Bone marrow (tissue), 2 donors: ENCODE data around the gene NID1.
A peak's percentile ranks its signal among the peaks of the same experiment; 100 is the strongest.

Experiments used
- DNase-seq, 2 donors: peaks; one replicate each; lab custom pipeline; 2025; lab: John Stamatoyannopoulos, UW

The NID1 gene, protein sequence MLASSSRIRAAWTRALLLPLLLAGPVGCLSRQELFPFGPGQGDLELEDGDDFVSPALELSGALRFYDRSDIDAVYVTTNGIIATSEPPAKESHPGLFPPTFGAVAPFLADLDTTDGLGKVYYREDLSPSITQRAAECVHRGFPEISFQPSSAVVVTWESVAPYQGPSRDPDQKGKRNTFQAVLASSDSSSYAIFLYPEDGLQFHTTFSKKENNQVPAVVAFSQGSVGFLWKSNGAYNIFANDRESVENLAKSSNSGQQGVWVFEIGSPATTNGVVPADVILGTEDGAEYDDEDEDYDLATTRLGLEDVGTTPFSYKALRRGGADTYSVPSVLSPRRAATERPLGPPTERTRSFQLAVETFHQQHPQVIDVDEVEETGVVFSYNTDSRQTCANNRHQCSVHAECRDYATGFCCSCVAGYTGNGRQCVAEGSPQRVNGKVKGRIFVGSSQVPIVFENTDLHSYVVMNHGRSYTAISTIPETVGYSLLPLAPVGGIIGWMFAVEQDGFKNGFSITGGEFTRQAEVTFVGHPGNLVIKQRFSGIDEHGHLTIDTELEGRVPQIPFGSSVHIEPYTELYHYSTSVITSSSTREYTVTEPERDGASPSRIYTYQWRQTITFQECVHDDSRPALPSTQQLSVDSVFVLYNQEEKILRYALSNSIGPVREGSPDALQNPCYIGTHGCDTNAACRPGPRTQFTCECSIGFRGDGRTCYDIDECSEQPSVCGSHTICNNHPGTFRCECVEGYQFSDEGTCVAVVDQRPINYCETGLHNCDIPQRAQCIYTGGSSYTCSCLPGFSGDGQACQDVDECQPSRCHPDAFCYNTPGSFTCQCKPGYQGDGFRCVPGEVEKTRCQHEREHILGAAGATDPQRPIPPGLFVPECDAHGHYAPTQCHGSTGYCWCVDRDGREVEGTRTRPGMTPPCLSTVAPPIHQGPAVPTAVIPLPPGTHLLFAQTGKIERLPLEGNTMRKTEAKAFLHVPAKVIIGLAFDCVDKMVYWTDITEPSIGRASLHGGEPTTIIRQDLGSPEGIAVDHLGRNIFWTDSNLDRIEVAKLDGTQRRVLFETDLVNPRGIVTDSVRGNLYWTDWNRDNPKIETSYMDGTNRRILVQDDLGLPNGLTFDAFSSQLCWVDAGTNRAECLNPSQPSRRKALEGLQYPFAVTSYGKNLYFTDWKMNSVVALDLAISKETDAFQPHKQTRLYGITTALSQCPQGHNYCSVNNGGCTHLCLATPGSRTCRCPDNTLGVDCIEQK

DNA sequence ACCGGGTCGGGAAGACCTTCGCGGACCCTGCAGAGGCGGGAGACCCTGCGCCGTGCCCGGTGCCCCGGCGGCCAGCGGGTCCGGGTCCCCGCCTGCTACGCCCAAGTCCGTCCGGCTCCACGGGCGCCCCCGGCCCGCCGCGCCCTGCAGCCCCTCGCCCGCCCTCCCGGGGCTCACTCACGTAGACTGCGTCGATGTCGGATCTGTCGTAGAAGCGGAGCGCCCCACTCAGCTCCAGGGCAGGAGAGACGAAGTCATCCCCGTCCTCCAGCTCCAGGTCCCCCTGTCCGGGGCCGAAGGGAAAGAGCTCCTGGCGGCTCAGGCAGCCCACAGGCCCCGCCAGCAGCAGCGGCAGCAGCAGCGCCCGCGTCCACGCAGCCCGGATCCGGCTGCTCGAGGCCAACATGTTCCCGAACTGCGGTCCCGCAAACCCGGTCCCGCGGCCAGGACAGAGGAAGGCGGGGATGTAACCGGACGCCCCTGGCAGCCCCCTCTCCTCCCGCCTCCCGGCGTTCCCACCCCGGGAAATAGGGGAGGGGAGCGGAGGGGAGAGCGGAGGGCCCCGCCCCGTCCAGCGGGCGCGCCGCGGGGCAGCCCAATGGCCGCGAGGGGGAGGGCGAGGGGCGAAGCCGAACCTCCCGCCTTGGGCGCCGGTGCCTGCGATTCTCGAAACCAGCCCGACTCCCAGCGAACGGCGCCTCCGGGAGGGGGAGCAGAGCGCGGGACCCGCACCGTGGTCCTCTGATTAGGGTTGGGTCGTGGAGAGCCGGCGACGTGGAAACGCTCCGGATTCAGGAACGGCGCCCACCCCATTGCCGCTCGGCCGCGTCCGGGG lies at the start of gene NID1:
Gene NID1 (minus strand): TSS at position 417 of the 835 bp plus-strand sequence. CDS start 11 bp downstream, at position 406.
- peak in 1 of 2 donors; percentile 42 for DNase-seq

DNA sequence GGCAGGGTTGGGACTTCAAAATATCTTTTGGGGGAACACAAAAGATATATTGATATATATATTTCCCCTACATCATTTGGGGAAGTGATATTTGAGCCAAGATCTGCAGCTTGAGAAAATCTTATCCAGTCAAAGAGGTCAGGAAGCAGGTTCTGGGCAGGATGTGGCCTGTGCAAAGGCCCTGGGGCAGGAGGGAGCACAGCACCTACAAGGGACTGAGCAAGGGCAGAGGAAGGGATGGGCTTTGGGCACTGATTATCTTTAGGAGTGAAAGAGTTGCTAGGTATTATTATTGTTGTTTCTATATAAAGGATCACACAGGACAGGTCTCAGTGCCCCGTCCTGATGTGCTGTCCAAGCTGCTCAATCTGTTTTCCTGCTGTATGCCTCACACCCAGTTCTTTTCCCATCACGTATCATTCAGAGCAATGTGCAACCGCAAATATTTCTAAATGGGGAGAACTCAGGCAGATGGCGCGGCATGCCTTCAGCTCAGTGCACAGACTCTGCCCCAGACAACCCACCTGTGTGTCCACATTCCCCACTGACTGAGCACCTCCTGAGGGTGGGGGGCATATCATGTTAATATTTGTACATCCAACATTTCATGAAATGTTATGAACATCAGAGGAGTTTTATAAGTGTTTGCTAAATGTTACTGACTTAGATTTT lies 49.3 kb upstream of the NID1 start:
- DNase-seq, result no peak

DNA sequence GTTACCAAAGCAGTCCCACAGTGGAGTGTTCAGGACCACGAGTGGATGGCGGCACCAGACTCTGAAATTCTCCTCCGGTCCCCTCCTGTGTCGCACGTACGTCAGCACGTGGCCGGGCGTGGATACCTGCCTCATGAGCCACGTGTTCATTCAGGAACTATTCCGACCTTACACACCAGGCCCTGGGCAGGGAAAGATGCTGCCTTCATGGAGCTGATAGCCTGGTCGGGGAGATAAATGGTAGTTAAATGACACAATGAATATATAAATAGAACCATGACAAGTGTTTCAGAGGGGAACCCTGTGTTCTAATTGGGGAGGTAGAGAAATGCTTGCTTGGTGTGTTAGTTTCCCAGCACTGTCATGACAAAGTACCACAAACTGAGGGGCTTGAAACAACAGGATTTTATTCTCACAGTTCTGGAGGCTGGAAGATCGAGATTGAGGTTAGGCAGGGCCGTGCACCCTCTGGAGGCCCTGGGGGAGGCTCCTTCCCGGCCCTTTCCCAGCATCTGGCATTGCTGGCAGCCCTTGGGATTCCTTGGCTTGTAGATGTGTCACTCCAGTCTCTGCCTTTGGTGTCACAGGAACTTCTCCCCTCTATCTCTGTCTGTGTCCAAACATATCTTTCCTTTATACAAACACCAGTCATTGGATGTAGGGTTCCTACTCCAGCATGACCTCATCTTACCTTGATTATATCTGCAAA lies 48.6 kb upstream of the NID1 start:
- DNase-seq, result no peak

DNA sequence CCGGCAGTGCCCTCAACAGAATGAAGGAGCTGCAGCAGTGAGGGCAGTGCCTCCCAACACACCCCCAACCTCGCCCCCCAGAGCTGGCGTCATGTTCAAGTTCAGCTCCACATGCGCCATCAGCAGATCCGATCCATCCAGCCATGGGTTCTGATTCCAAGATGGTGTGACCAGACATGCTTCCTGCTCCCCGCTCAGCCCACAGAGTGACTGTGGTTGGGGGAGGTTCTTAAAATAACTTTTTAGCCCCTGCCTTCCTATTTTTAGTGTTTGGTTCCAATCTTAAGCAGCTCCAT lies 47.4 kb upstream of the NID1 start:
- no peak for DNase-seq

DNA sequence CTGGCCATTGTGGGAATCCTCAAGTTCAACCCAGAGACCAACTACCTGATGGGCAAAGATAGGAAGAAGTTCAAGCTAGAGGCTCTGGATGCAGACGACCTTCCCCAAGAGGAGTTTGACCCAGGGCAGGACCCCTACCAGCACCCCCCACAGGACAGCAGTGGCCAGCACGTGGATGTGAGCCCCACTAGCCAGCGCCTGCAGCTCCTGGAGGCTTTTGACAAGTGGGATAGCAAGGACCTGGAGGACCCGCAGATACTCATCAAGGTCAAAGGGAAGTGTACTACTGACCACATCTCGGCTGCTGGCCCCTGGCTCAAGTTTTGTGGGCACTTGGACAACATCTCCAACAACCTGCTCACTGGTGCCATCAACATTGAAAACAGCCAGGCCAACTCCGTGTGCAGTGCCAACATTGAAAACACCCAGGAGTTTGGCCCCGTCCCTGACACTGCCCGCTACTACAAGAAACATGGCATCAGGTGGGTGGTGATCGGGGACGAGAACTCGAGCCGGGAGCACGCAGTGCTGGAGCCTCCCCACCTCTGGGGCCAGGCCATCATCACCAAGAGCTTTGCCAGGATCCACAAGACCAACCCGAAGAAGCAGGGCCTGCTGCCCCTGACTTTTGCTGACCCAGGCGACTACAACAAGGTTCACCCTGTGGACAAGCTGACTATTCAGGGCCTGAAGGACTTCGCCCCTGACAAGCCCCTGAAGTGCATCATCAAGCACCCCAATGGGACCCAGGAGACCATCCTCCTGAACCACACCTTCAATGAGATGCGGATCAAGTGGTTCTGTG lies 46.8 kb upstream of the NID1 start:
- no peak for DNase-seq

DNA sequence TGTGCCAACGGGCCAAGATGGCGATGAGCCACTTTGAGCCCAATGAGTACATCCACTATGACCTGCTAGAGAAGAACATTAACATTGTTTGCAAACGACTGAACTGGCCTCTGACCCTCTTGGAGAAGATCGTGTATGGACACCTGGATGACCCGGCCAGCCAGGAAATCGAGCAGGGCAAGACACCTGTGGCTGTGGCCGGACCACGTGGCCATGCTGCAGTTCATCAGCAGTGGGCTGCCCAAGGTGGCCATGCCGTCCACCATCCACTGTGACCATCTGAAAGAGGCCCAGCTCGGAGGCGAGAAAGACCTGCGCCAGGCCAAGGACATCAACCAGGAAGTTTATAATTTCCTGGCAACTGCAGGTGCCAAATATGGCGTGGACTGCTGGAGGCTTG lies 45.2 kb upstream of the NID1 start:
- no peak for DNase-seq

DNA sequence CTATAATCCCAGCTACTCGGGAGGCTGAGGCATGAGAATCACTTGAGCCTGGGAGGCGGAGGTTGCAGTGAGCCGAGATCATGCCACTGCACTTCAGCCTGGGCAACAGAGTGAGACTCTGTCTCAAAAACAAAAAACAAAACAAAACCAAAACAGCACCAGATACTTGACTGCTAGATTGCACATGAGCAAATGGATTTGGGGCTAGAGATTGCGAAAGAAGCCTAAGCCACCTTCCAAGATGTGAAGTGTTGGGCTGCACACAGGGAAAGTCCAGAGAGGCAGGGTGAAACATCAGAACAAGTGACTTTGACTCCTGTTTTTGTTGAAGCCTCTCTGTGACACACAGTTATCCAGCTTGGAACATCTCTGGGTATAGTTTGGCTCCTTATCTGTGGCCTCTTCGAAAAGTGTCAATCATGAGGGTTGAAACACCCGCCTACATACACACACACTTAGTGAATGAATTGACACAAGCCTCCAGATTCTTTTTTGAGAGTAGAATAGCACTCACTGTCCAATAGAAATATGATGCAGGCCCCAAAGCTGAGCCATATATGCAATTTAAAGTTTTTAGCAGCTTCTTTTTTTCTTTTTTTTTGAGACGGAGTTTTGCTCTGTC lies 43.2 kb upstream of the NID1 start:
- DNase-seq, result no peak

DNA sequence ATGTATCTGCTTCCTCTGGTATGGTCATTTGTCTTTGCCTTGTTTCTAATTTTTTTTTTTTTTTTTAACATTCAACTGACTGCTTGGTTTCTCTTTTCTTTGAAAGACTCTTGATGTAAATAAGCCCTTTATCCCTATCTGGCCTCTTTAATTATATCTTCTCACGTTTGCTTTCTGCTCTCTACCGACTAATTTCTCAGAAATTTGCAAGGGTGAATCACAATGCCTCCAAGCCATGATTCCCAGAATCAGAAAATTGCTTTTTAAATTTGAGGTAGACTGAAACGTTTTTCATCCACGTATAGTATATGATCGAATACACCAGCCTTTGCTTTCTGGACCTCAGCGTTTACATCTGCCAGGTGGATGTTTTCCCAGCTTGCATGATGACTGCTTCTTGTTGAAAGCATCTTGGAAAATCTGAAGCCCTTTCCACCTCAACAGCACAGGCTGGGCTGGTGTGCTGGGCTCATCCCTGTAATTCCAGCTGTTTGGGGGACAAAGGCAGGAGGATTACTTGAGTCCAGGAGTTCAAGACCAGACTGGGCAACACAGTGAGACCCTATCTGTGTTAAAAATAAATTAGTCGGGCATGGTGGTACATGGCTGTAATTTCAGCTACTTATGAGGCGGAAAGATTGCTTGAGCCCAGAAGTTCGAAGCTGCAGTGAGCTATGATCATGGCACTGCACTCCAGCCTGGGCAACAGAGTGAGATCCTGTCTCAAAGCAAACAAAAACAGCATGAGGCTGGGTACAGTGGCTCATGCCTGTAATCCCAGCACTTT lies 42.4 kb upstream of the NID1 start:
- DNase-seq, result no peak

DNA sequence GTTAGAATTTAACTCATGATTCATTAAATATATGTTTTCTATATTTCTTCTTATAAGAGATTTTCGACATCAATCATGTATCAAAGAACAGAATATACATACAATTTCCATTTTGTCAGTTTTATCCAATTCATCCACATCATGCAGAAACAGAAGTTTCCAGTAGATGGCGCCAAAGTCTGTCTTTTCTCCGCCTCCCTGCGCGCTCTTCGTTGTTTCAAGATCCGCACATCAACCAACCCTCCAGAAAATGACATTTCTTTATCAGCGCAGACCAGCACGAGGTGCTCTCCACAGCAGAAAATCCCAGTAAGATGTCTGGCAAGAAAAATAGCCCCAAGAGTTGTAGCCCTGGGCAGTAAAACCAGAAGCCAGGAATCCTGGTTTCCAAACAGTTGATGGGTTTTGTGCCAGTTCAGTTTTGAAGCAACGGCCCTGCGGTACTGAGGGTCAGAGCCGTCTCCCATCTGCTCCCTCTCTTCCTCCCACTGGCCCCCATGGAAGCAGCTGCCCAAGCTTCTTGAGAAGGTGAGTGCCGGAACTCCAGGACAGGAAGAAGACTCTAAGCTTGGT lies 38.8 kb upstream of the NID1 start:
- DNase-seq, result no peak

DNA sequence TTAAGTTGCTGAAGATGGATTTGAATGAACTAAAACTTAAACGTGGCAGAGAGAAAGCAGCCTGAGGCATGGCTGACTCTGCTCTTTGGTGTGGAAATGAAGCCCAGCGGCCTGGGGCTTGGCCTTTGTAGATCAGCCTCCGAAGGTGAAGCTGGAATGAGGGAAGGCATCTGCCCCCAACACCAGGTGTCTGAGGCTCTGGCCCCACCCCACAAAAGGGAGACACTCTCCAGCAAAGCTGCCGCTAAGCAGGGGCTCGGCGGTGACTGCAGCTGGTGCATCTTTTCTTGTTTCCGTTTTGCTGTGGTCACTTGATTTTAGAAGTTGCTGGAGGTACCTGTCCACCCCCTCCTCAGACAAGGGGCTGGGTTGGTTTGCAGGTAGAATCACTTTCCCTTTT lies 38.2 kb upstream of the NID1 start:
- no peak for DNase-seq

DNA sequence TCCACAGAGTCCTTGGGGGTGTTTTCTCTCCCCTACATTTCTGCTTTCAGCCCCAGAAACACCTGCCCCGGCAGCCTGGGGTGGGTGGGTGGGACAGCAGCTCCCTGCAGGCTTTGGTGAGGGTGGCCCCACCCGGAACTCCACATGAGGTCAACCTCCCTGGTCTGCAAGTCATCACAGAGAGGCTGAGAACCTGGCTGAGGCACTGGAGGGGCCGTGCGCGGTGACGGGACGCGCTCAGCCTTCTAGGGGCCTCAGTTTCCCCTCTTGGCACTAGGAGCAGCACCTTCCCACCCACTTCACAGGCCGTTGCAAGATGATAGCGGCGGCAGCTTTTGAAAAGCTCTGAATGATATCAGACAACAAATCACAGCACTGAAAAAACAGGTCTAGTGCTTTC lies 37.7 kb upstream of the NID1 start:
- no peak for DNase-seq

DNA sequence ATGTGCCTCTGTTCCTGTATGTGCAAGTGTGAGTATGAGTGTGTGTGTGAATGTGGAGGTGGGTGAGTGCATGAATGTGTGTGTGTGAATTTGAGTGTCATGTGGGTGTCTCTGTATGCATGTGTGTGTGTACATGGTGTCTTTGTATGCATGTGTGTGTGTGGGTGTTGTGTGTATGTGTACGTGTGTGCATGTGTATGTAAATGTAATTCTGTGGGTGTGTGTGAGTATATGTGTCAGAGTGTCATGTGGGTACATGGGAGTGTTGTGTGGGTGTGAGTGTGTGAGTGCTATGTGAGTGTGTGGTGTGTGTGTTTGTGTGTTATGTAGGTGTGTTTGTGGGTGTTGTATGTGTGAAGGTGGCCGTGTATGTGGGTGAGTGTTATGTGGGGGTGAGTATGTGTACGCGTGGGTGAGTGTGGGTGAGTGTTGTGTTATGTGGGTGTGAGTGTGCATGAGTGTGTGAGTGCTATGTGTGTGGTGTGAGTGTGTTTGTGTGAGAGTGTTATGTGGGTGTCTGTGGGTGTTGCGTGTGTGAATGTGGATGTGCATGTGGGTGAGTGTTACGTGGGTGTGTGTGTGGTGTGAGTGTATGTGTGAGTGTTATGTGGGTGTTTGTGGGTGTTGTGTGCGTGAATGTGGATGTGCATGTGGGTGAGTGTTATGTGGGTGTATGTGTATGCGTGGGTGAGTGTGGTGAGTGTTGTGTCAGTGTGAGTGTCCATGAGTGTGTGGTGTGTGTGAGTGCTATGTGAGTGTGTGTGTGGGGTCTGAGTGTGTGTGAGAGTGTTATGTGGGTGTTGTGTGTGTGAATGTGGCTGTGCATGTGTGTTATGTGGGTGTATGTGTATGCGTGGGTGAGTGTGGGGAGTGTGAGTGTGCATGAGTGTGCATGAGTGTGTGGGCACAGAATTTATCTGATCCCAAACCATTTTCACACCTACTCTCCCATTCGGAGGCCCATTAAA lies 36.6 kb upstream of the NID1 start:
- DNase-seq, result no peak

DNA sequence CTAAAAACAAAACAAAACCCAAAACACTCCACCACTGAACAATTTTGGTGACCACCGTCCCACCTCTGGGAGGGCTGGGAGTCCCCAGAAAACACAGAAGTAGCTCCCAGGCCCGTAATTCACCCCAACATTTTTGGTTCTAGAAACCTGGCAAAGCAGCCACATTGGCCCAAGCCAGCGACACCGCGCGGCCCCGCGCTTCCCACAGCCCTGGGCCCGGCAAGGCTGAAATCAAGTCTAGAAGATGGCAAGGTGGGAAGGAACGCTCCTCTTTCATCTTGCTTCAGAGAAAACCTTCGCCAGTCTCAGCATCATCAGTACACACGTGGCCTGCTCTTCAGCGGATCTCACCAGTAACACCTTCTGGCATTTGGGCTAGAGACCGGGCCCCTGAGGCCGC lies 35.9 kb upstream of the NID1 start:
- DNase-seq, result no peak

DNA sequence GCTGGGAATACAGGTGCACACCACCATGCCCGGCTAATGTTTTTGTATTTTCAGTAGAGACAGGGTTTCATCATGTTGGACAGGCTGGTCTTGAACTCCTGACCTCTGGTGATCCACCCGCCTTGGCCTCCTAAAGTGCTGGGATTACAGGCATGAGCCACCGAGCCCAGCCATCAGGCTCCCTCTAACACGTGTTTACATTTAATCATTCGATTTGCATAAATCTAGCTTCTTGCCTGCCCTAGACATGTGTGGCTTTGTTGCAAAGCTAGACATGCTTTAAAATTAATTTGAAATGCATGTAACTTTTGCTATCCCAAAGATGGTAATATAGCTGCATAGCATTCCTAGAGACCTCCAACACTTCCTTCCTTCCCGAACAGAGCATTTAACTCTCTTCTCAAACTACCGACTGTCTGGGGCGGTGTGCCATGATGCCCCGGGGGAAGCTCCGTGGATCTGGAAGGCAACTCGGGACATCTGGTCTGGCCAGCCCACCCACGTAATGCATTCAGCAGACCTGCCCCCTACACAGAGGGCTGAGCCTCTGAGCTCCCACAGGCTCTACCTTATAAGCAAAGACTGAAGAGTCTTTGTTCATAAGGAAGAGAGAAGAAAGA lies 34.6 kb upstream of the NID1 start:
- DNase-seq, result no peak

DNA sequence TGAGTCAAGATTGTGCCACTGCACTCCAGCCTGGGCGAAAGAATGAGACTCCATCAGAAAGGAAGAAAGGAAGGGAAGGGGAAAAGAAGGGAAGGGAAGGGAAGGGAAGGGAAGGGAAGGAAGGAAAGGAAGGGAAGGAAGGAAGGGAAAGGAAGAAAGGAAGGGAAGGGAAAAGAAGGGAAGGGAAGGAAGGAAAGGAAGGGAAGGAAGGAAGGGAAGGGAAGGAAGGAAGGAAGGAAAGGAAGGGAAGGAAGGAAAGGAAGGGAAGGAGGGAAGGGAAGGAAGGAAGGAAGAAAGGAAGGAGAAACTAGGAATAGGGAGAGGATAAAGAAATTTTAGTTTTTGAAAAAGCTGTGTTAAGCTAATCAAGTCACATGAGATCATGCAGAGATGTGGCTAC lies 33.4 kb upstream of the NID1 start:
- no peak for DNase-seq
